Stomach (tissue), 9 donors: ENCODE results near the gene IL1B. TPM values are rescaled to one million over a fixed set of nuclear protein-coding genes. Genes with fewer than 3 reads are reported as not detected.
"Not testable (repeated sequence)": the region's sequence is repeated elsewhere in the genome, so short reads cannot be mapped to it uniquely, and the experiment has no call there.

Experiments
- DNase-seq, 2 donors: peaks; one replicate each; pipeline versions ENCODE4 v3.0.0 to v3.0.0-alpha.2; 2013 to 2019
- H3K27ac ChIP-seq, 5 donors: fragments of 200-600 bp in 4 of 5; sonication (generic) in 4 of 5; one replicate each; pipeline ENCODE4 v1.5.1; 2013 to 2019; ENCODE audit warnings: mild to moderate bottlenecking in 1 of 5, moderate library complexity in 1 of 5
- H3K27me3 ChIP-seq, 3 donors: fragments of 200-600 bp; sonication (generic); one replicate each; pipeline ENCODE4 v1.5.1; 2017 to 2019; ENCODE audit warnings: mixed run types in 1 of 3
- H3K36me3 ChIP-seq, 4 donors: fragments of 200-600 bp; sonication (generic); 1 replicate in 3 of 4; 2 replicates in 1 of 4; pipeline ENCODE4 v1.5.1; 2016 to 2019
- H3K4me1 ChIP-seq, 4 donors: fragments of 200-600 bp; sonication (generic); one replicate each; pipeline ENCODE4 v1.5.1; 2016 to 2019
- H3K4me3 ChIP-seq, 4 donors: fragments of 200-600 bp; sonication (generic) in 3 of 4; one replicate each; pipeline ENCODE4 v1.5.1; 2016 to 2019; ENCODE audit warnings: mild to moderate bottlenecking in 1 of 4
- H3K9me3 ChIP-seq, 4 donors: fragments of 200-600 bp; sonication (generic); one replicate each; pipeline ENCODE4 v1.5.1; 2016 to 2019
- CTCF ChIP-seq, 7 experiments: fragments of 450-650 bp in 4 of 7; fragments of 200-600 bp in 3 of 7; sonication (generic) in 3 of 7; IDR thresholded peaks; one replicate each; pipeline ENCODE4 v1.5.1; 2016 to 2019; ENCODE audit warnings: antibody characterized with exemption in 7 of 7, control low read depth in 2 of 7, mild to moderate bottlenecking in 1 of 7
- EP300 ChIP-seq: sonication (generic); formaldehyde crosslinking; IDR thresholded peaks from one replicate; pipeline ENCODE4 v1.6.1; 2017; ENCODE audit warnings: antibody characterized with exemption
- POLR2A ChIP-seq, 4 donors: fragments of 450-650 bp; IDR thresholded peaks; one replicate each; pipeline ENCODE4 v1.6.1; 2016; ENCODE audit warnings: antibody characterized with exemption in 4 of 4, control low read depth in 2 of 4, mild to moderate bottlenecking in 1 of 4, moderate library complexity in 1 of 4
- POLR2AphosphoS5 ChIP-seq, 3 donors: sonication (generic); formaldehyde crosslinking; IDR thresholded peaks; one replicate each; pipeline ENCODE4 v1.6.1; 2016; ENCODE audit warnings: antibody characterized with exemption in 3 of 3
- WGBS, 5 donors: extraction: QIAGEN DNeasy Blood & Tissue Kit in 3 of 5; methylation state at CpG; one replicate each; pipeline versions ENCODE4 v1.1.5 to v1.1.7; 2013 to 2018; 5-methylcytosine and 5-hydroxymethylcytosine counted together
- intact Hi-C: fragments of 100-400 bp; cut with DNase I; formaldehyde crosslinking; loops from one replicate; pipeline ENCODE4 v1.15.1; 2023; ENCODE audit warnings: low total_unique reads
- polyA plus RNA-seq, 3 donors: library from polyadenylated mRNA; stranded (reverse); fragments of 200-250 nt; gene quantifications; one replicate each; pipeline ENCODE4 v1.2.3, GENCODE V29; 2013
- total RNA-seq, 5 donors: library from RNA; depleted of rRNA; stranded (reverse); fragments of >200 nt; gene quantifications; one replicate each; pipeline versions ENCODE4 v1.1.0 to v1.2.3, GENCODE V29; 2014 to 2016
- donor health status: healthy with polysubstance abuse.
- donor health status: Bipolar disorder and iron deficiency.
- donor health status: healthy.

The IL1B gene
- total and polyA plus RNA-seq, 8 donors, result 1.2 to 64.9 (median 14.4) TPM

- intact Hi-C loops, result no loop called here
- TF ChIP-seq CTCF (IDR thresholded peaks at IDR 0.05) (no peak), POLR2A (IDR thresholded peaks at IDR 0.05) (no peak), EP300 (no peak), POLR2AphosphoS5 (IDR thresholded peaks at IDR 0.05) (no peak)
- Histone ChIP-seq H3K9me3 (no peaks in the 10 kb centered on the region), H3K27ac (no peak overlapping the region), H3K4me1 (peaks cover 0 to 25% (median 4%) of the 10 kb centered on the region in 4 donors), H3K4me3 (peak overlapping the region in 1 of 4 donors; percentile 18), H3K36me3 (peaks cover 0 to 7% (median 3%) of the 10 kb centered on the region in 4 donors), H3K27me3 (no peaks in the 10 kb centered on the region)
- DNase-seq, result no peak
Measured at GRCh38 chr2:112833976-112834375, 2.6 kb downstream of the IL1B start.

GRCh38 chr2:112833639-112833931 is 3.0 kb downstream of the IL1B start:
- not testable (repeated sequence) for DNase-seq, H3K27ac ChIP-seq
- WGBS, 5 donors, result 83 to 97% (median 94%) methylated on average over 5 of the region's 5 CpGs

DNA sequence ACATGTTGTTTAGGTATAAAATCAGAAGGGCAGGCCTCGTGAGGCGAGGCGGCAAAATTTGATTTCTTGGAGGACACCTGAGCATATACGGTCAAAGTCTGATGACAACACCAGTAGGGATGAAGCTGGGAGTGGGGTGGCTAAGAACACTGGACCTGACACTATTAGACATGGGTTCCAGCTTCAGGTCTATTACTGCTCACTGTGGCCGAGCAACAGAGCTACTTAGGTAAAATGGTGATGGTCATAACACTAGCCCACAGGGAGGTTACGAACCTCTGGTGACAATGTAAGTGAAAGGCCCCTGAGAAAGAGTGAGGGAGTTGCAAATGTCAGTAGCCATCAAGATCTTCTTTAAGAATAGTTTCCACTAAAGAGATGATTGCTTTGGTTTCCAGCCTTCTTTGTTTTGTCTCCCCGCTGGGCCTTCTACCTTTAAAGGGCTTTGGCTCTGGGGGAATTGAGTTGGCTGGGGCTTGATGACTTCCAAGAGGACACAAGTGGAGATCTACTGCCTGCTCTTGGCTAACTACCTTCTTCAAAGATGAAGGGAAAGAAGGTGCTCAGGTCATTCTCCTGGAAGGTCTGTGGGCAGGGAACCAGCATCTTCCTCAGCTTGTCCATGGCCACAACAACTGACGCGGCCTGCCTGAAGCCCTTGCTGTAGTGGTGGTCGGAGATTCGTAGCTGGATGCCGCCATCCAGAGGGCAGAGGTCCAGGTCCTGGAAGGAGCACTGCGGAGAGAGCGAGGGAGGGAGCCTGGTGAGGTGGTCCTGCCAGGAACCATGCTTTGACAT is 3.5 kb downstream of the IL1B start:
- H3K36me3 ChIP-seq, result peaks cover 0 to 7% (median 3%) of the 10 kb centered on the region in 4 donors
- H3K9me3 ChIP-seq, result no peaks in the 10 kb centered on the region
- peaks cover 0 to 18% (median 4%) of the 10 kb centered on the region in 4 donors for H3K4me1 ChIP-seq
- peak overlapping the region in 1 of 4 donors; percentile 1 for H3K4me3 ChIP-seq
- intact Hi-C loops, result no loop called here
- no peak for TF ChIP-seq POLR2A (IDR thresholded peaks at IDR 0.05)
- DNase-seq, result no peak
- H3K27ac ChIP-seq, result no peak overlapping the region
- H3K27me3 ChIP-seq, result no peaks in the 10 kb centered on the region
- WGBS, 5 donors, result 88 to 99% (median 96%) methylated on average over 12 to 14 of the region's 14 CpGs

More at GRCh38 chr2:112833639-112833931, 3.0 kb downstream of the IL1B start:
- intact Hi-C loops, H3K36me3 ChIP-seq, H3K27me3 ChIP-seq, H3K9me3 ChIP-seq: not testable (repeated sequence)
- Histone ChIP-seq H3K4me3 (peak overlapping the region in 1 of 4 donors; percentile 1), H3K4me1 (peaks cover 0 to 22% (median 4%) of the 10 kb centered on the region in 4 donors)

GRCh38 chr2:112831946-112832840 is 4.4 kb downstream of the IL1B start:
- Histone ChIP-seq H3K36me3 (peaks cover 0 to 7% (median 3%) of the 10 kb centered on the region in 4 donors), H3K27me3 (no peaks in the 10 kb centered on the region), H3K4me3 (peak overlapping the region in 1 of 4 donors; percentile 1), H3K9me3 (no peaks in the 10 kb centered on the region), H3K27ac (no peak overlapping the region), H3K4me1 (peaks cover 0 to 18% (median 4%) of the 10 kb centered on the region in 4 donors)
- intact Hi-C loops, result no loop called here
- DNase-seq, result no peak
- WGBS, 5 donors, result 82 to 88% (median 83%) methylated on average over 15 of the region's 15 CpGs
- TF ChIP-seq EP300 (no peak), CTCF (IDR thresholded peaks at IDR 0.05) (no peak), POLR2A (IDR thresholded peaks at IDR 0.05) (no peak), POLR2AphosphoS5 (IDR thresholded peaks at IDR 0.05) (no peak)

DNA sequence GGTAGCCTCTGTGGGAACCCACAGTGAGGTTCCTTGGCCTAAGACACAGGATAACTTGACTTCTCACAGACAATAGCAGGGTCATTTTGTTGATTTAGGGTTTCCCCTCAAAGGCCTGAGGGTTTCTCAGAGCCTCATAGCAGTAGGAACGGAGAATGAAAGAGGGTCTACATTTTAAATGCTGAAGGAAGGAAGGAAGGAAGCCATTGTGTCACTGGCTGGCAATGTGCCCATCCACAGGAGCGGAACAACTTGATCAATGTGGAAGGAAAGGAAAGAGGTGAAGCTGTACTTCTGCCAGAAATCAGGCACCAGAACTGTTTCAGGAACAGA is 5.1 kb downstream of the IL1B start:
- 42 to 69% (median 43%) methylated on average over 2 of the region's 2 CpGs for WGBS, 5 donors
- H3K36me3 ChIP-seq, result peaks cover 0 to 7% (median 3%) of the 10 kb centered on the region in 4 donors
- TF ChIP-seq POLR2AphosphoS5 (IDR thresholded peaks at IDR 0.05), result no peak
- no peak for TF ChIP-seq EP300
- TF ChIP-seq CTCF (IDR thresholded peaks at IDR 0.05), result no peak
- TF ChIP-seq POLR2A (IDR thresholded peaks at IDR 0.05), result no peak
- intact Hi-C loops, result no loop called here
- no peaks in the 10 kb centered on the region for H3K27me3 ChIP-seq
- no peak for DNase-seq
- no peaks in the 10 kb centered on the region for H3K9me3 ChIP-seq
- H3K4me1 ChIP-seq, result peaks cover 0 to 18% (median 4%) of the 10 kb centered on the region in 4 donors
- H3K27ac ChIP-seq, result no peak overlapping the region
- H3K4me3 ChIP-seq, result no peak overlapping the region
